Calu3 (cell line): ENCODE data around the gene CCDC124. TPM values are rescaled to one million over a fixed set of nuclear protein-coding genes. Genes with fewer than 3 reads are reported as not detected.

ENCODE experiments used
- BruUV-seq: library from RNA; stranded (reverse); fragments of 400-500 nt; replicated peaks from 2 replicates; lab custom pipeline; 2021; lab: Mats Ljungman, UMichigan
- CTCF ChIA-PET: fragments of 300-600 bp; sonication (Branson Sonifier 250); formaldehyde crosslinking; loops from one replicate; lab custom pipeline; 2022; ENCODE audit warnings: antibody characterized with exemption; lab: Charles Lee
- DNase-seq: peaks from one replicate; pipeline ENCODE4 v3.0.0; 2022
- H3K27ac Mint-ChIP-seq: one replicate; pipeline ENCODE4 v1.8.0; 2022; ENCODE audit warnings: mixed read lengths; ENCODE audit not compliant: unreplicated experiment
- H3K27me3 Mint-ChIP-seq: one replicate; pipeline ENCODE4 v1.8.0; 2022; ENCODE audit warnings: mixed read lengths; ENCODE audit not compliant: unreplicated experiment
- H3K36me3 Mint-ChIP-seq: one replicate; pipeline ENCODE4 v1.8.0; 2022; ENCODE audit warnings: mild to moderate bottlenecking, moderate library complexity, mixed read lengths; ENCODE audit not compliant: insufficient read depth, unreplicated experiment
- H3K4me1 Mint-ChIP-seq: one replicate; pipeline ENCODE4 v1.8.0; 2022; ENCODE audit warnings: mild to moderate bottlenecking, low read depth, mixed read lengths; ENCODE audit not compliant: unreplicated experiment
- H3K4me3 Mint-ChIP-seq: one replicate; pipeline ENCODE4 v1.8.0; 2022; ENCODE audit warnings: mild to moderate bottlenecking, low read depth, moderate library complexity, mixed read lengths; ENCODE audit not compliant: unreplicated experiment
- H3K9me3 Mint-ChIP-seq: one replicate; pipeline ENCODE4 v1.8.0; 2022; ENCODE audit warnings: low read depth, mixed read lengths; ENCODE audit not compliant: unreplicated experiment
- CTCF ChIP-seq: fragments of 200-600 bp; IDR thresholded peaks from one replicate; pipeline ENCODE4 v1.8.0; 2022; ENCODE audit warnings: antibody characterized with exemption; ENCODE audit not compliant: unreplicated experiment
- intact Hi-C: fragments of 100-400 bp; cut with micrococcal nuclease; formaldehyde crosslinking; loops from one replicate; pipeline ENCODE4 v1.10.0; 2022; ENCODE audit not compliant: unreplicated experiment
- total RNA-seq: library from RNA; stranded (reverse); gene quantifications from 2 replicates; pipeline ENCODE4 v1.2.3, GENCODE V29; 2022

The CCDC124 gene
- total RNA-seq, 1 experiment from 2014 or later = 51.1 TPM

DNA sequence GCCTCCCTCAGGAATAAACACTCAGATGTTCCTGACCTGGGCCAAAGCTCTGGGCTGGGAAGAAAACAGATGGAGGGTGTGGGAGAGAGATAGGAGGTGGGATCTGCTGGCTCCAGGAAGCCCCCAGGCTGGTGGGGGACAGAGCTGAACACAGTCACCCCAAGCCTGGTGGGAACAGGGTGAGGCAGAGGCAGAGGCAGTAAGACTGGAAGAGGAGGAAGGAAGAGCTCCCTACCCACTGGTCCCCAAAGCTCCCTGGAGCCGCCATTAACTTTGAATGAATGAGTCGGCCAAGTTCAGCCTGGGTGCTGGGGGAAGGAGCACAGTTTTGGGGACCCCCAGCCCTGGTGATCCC lies 33.3 kb downstream of the CCDC124 start:
- BruUV-seq = no TSS peak
- H3K27ac Mint-ChIP-seq = no peak overlapping the region

GRCh38 chr19:17966550-17967256 lies 33.9 kb downstream of the CCDC124 start, which contains the start of gene KCNN1:
KCNN1 (plus strand) TSS chr19:17967107; CDS start chr19:17973889, 6,782 bp downstream.
- Mint-ChIP-seq H3K4me1 (peaks cover 10% of the 10 kb centered on the region), H3K4me3 (no peak within 1 kb of the TSS), H3K27ac (no peak within 1 kb of the TSS), H3K9me3 (no peaks in the 10 kb centered on the region), H3K36me3 (no peaks in the 10 kb centered on the region), H3K27me3 (peaks cover 59% of the 10 kb centered on the region)
- no peak for DNase-seq
- CTCF ChIA-PET = no interaction called here
- no TSS peak for BruUV-seq
- TF ChIP-seq CTCF = no peak
- intact Hi-C loops = no loop called here

More for the DNA sequence above, 33.3 kb downstream of the CCDC124 start:
- CTCF ChIA-PET = no interaction called here
- H3K27me3 Mint-ChIP-seq = peaks cover 65% of the 10 kb centered on the region
- H3K9me3 Mint-ChIP-seq = no peaks in the 10 kb centered on the region
- DNase-seq = no peak
- H3K4me1 Mint-ChIP-seq = peaks cover 10% of the 10 kb centered on the region
- H3K36me3 Mint-ChIP-seq = no peaks in the 10 kb centered on the region
- no peak overlapping the region for H3K4me3 Mint-ChIP-seq
- intact Hi-C loops = no loop called here
- TF ChIP-seq CTCF = no peak

GRCh38 chr19:17967257-17968051 lies 34.6 kb downstream of the CCDC124 start:
- TF ChIP-seq CTCF = no peak
- no peak for DNase-seq
- no TSS peak for BruUV-seq
- H3K27me3 Mint-ChIP-seq = peaks cover 52% of the 10 kb centered on the region
- CTCF ChIA-PET = no interaction called here
- H3K27ac Mint-ChIP-seq = no peak overlapping the region
- H3K9me3 Mint-ChIP-seq = no peaks in the 10 kb centered on the region
- intact Hi-C loops = no loop called here
- peaks cover 10% of the 10 kb centered on the region for H3K4me1 Mint-ChIP-seq
- no peak overlapping the region for H3K4me3 Mint-ChIP-seq
- no peaks in the 10 kb centered on the region for H3K36me3 Mint-ChIP-seq

GRCh38 chr19:17968362-17968761 lies 35.5 kb downstream of the CCDC124 start:
- intact Hi-C loops = no loop called here
- peaks cover 46% of the 10 kb centered on the region for H3K27me3 Mint-ChIP-seq
- CTCF ChIA-PET = no interaction called here
- H3K4me3 Mint-ChIP-seq = no peak overlapping the region
- no peak for DNase-seq
- no peaks in the 10 kb centered on the region for H3K36me3 Mint-ChIP-seq
- TF ChIP-seq CTCF = no peak
- no peak overlapping the region for H3K27ac Mint-ChIP-seq
- H3K9me3 Mint-ChIP-seq = no peaks in the 10 kb centered on the region
- peaks cover 10% of the 10 kb centered on the region for H3K4me1 Mint-ChIP-seq
- BruUV-seq = no TSS peak
